ENCODE data around the gene PRM3. TPM values are rescaled to one million over a fixed set of nuclear protein-coding genes. Genes with fewer than 3 reads are reported as not detected.

Gene PRM3
- total and polyA plus RNA-seq, 2 donors (not counting 1 experiment from before 2014, with no cell fraction given), result not detected

GRCh38 chr16:11276896-11277593 lies 3.6 kb upstream of the PRM3 start:
- Histone ChIP-seq H2AFZ (ENCODE audit: insufficient read depth, low read depth, low read length, poor library complexity, severe bottlenecking) (no peak overlapping the region), H3K27ac (ENCODE audit: low read length in 2 of 2) (no peak overlapping the region), H3K9ac (ENCODE audit: low read length) (no peak overlapping the region), H3K36me3 (replicated peaks in 1 of 2; ENCODE audit: control extremely low read depth in 1 of 2, control insufficient read depth in 1 of 2, extremely low read depth in 1 of 2, insufficient read depth in 2 of 2, low read length in 1 of 2) (no peaks in the 10 kb centered on the region), H3K79me2 (ENCODE audit: control insufficient read depth, insufficient read depth, low read length) (no peaks in the 10 kb centered on the region), H3K4me1 (ENCODE audit: control insufficient read depth in 2 of 2, insufficient read depth in 2 of 2, low read length in 2 of 2) (peaks cover 13 to 15% of the 10 kb centered on the region in 2 donors), H4K20me1 (ENCODE audit: control insufficient read depth, insufficient read depth, low read length, poor library complexity, severe bottlenecking) (no peaks in the 10 kb centered on the region), H3K4me3 (ENCODE audit: control extremely low read depth in 1 of 5, extremely low read depth in 1 of 5, insufficient read depth in 1 of 5, low read depth in 2 of 5, low read length in 4 of 5) (no peak overlapping the region), H3K27me3 (replicated peaks in 1 of 4; ENCODE audit: control extremely low read depth in 1 of 4, control insufficient read depth in 3 of 4, insufficient read depth in 4 of 4, low read length in 3 of 4) (no peaks in the 10 kb centered on the region), H3K4me2 (replicated peaks; ENCODE audit: low read depth, low read length, poor library complexity, severe bottlenecking) (no peak overlapping the region), H3K9me3 (ENCODE audit: control extremely low read depth in 1 of 3, control insufficient read depth in 2 of 3, insufficient read depth in 1 of 3, low read length in 2 of 3) (peaks cover 0 to 3% (median 0%) of the 10 kb centered on the region in 3 donors)
- ATAC-seq (ENCODE audit: low read depth) (no peak), DNase-seq (no peak)
- Mint-ChIP-seq H3K4me3 (no peak overlapping the region), H3K9me3 (ENCODE audit: insufficient read depth) (no peaks in the 10 kb centered on the region), H3K27me3 (no peaks in the 10 kb centered on the region), H3K4me1 (peaks cover 16% of the 10 kb centered on the region), H3K27ac (no peak overlapping the region)
- no peak for TF ChIP-seq CTCF (IDR thresholded peaks at IDR 0.05)
- TF ChIP-seq EZH2 (IDR thresholded peaks at IDR 0.05; ENCODE audit: borderline replicate concordance, insufficient read depth, low read depth, low read length, poor library complexity, severe bottlenecking), result no peak
- WGBS (ENCODE audit: insufficient coverage), result 97% methylated on average over 6 of the region's 11 CpGs
- intact Hi-C loops (cut with micrococcal nuclease), result no loop called here
- ChIA-PET POLR2A (interaction anchor here (0.7 kb wide), 2 partner anchors 96 to 415 kb away, joined by 3 read pairs; no protein-coding TSS in a partner anchor), CTCF (interaction anchor here (0.6 to 0.8 kb wide), 2 partner anchors 21 to 940 kb away, joined by 3 read pairs; no protein-coding TSS in a partner anchor)

Measured in B cell (primary cell).